Activated naive CD4-positive, alpha-beta T cell treated with anti-CD3 and anti-CD28 coated beads, Interleukin-2, amount 50 U/mL, for 16 hours (primary cell): ENCODE data around the gene WIPF3.
"Not testable (repeated sequence)": the region's sequence is repeated elsewhere in the genome, so short reads cannot be mapped to it uniquely, and the experiment has no call there.

ENCODE experiments used
- DNase-seq: peaks from one replicate; pipeline ENCODE4 v3.0.0-alpha.2; 2020

The WIPF3 gene

GRCh38 chr7:29883462-29884398, 77.4 kb downstream of the WIPF3 start:
- no peak for DNase-seq

GRCh38 chr7:29884399-29885272, 78.3 kb downstream of the WIPF3 start:
- no peak for DNase-seq

GRCh38 chr7:29885626-29886025, 79.3 kb downstream of the WIPF3 start:
- DNase-seq, result no peak

GRCh38 chr7:29886827-29887226, 80.5 kb downstream of the WIPF3 start:
- no peak for DNase-seq

GRCh38 chr7:29888006-29888405, 81.7 kb downstream of the WIPF3 start:
- no peak for DNase-seq

- DNase-seq, result no peak
Observed at GRCh38 chr7:29889288-29889687, 83.0 kb downstream of the WIPF3 start.

GRCh38 chr7:29890251-29890650, 83.9 kb downstream of the WIPF3 start:
- DNase-seq, result no peak

- DNase-seq, result not testable (repeated sequence)
Observed at GRCh38 chr7:29890786-29891185, 84.5 kb downstream of the WIPF3 start.

GRCh38 chr7:29891766-29892165, 85.5 kb downstream of the WIPF3 start:
- DNase-seq, result no peak

- no peak for DNase-seq
Observed at GRCh38 chr7:29892231-29892630, 85.9 kb downstream of the WIPF3 start.

- DNase-seq, result no peak
Observed at GRCh38 chr7:29893351-29893965, 87.2 kb downstream of the WIPF3 start.

- no peak for DNase-seq
Observed at GRCh38 chr7:29894256-29894655, 87.9 kb downstream of the WIPF3 start.

GRCh38 chr7:29895559-29895958, 89.3 kb downstream of the WIPF3 start:
- no peak for DNase-seq

GRCh38 chr7:29896685-29897411, 90.5 kb downstream of the WIPF3 start:
- DNase-seq, result no peak

GRCh38 chr7:29898301-29898700, 92.0 kb downstream of the WIPF3 start:
- no peak for DNase-seq

GRCh38 chr7:29900745-29901144, 94.4 kb downstream of the WIPF3 start:
- no peak for DNase-seq

GRCh38 chr7:29906200-29907022, 100.1 kb downstream of the WIPF3 start:
- DNase-seq, result no peak

- DNase-seq, result no peak
Observed at GRCh38 chr7:29914180-29914579, 107.9 kb downstream of the WIPF3 start.

GRCh38 chr7:29915481-29916215, 109.3 kb downstream of the WIPF3 start:
- no peak for DNase-seq

GRCh38 chr7:29917641-29918040, 111.3 kb downstream of the WIPF3 start:
- DNase-seq, result no peak

- no peak for DNase-seq
Observed at GRCh38 chr7:29918850-29919249, 112.5 kb downstream of the WIPF3 start.
